Epithelial cell of esophagus (primary cell): ENCODE results near the gene OR10V1.
"Not testable (repeated sequence)": the region's sequence is repeated elsewhere in the genome, so short reads cannot be mapped to it uniquely, and the experiment has no call there.

ENCODE experiments used
- DNase-seq: peaks from one replicate; pipeline ENCODE4 v3.0.0; 2010; ENCODE audit warnings: low read depth
- H3K4me3 ChIP-seq: 2 replicates; pipeline ENCODE4 v1.5.1; 2011; ENCODE audit warnings: mild to moderate bottlenecking, low read length, control low read depth
- TF ChIP-seq, protein P1 (sequence below): IDR thresholded peaks from 2 replicates; pipeline ENCODE4 v1.5.1; 2011; ENCODE audit warnings: low read depth, mild to moderate bottlenecking, low read length, control low read depth, inconsistent platforms; ENCODE audit not compliant: insufficient read depth; ENCODE audit errors: missing control alignments

The OR10V1 gene

DNA sequence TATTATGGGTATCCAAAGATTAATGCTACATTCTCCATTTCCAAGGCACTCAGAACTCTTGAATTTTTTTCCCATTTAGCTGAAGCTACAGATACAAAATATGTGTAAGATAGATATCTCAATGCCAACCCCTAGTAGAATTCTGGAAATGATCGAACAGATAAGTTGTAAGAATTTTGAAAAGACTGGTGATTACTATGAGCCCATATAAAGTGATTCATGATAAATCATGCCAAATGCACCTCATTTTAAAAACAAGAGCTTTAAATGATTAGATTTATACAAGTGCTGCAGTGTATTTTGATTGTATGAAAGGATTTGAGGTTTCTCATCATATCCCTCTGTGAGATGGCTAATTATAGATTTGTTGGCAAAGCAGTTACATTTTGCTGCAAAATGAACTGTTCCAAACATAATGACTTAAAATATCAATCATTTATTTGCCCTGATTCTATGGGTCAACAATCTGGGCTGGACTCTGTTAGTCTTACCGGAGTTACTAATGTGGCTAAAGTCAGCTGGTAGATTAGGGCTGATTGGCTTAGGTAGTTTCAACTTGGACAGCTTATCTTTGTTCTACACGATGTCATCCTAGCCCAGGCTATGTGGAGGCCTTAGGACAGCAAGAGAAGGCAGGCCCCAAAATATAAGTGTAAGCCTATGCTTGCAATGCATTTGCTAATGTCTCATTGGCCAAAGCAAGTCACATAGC is 3.4 kb downstream of the OR10V1 start:
- DNase-seq = no peak
- TF ChIP-seq, protein P1, sequence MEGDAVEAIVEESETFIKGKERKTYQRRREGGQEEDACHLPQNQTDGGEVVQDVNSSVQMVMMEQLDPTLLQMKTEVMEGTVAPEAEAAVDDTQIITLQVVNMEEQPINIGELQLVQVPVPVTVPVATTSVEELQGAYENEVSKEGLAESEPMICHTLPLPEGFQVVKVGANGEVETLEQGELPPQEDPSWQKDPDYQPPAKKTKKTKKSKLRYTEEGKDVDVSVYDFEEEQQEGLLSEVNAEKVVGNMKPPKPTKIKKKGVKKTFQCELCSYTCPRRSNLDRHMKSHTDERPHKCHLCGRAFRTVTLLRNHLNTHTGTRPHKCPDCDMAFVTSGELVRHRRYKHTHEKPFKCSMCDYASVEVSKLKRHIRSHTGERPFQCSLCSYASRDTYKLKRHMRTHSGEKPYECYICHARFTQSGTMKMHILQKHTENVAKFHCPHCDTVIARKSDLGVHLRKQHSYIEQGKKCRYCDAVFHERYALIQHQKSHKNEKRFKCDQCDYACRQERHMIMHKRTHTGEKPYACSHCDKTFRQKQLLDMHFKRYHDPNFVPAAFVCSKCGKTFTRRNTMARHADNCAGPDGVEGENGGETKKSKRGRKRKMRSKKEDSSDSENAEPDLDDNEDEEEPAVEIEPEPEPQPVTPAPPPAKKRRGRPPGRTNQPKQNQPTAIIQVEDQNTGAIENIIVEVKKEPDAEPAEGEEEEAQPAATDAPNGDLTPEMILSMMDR = no peak
- no peak overlapping the region for H3K4me3 ChIP-seq

DNA sequence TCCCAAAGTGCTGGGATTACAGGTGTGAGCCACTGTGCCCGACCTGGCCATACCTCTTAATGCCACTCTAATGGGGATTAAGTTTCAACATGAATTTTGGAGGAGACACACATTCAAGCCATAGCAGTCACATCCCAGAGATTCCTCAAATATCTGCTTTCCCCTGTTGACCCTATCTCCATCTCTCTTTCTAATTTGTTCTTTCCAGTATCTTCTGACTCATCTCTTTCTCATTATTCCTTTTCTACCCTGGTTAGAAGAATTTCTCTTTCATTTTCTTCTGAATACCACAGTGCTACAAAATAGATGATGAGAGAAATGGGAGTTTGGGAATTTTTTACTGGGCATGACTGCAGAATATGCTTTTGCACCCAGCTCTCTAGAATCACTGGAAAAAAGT is 5.1 kb downstream of the OR10V1 start:
- H3K4me3 ChIP-seq = no peak overlapping the region
- no peak for DNase-seq
- TF ChIP-seq, protein P1 = no peak

DNA sequence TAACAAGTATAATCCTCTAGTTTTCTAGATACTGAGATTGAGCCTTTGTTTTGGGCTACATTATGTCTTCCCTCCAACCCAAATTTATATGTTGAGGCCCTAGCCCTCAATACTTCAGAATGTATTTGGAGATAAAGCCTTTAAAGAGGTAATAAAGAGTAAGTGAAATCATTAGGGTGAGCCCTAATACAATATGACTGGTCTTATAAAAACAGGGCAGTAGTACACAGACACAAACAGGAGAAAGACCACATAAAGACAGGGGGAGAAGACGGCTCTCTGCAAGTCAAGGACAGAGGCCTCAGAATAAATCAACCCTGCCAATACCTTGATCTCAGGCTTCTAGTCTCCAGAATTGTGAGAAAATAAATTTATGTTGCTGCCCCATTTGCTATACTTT is 6.3 kb downstream of the OR10V1 start:
- no peak for DNase-seq
- TF ChIP-seq, protein P1 = no peak

DNA sequence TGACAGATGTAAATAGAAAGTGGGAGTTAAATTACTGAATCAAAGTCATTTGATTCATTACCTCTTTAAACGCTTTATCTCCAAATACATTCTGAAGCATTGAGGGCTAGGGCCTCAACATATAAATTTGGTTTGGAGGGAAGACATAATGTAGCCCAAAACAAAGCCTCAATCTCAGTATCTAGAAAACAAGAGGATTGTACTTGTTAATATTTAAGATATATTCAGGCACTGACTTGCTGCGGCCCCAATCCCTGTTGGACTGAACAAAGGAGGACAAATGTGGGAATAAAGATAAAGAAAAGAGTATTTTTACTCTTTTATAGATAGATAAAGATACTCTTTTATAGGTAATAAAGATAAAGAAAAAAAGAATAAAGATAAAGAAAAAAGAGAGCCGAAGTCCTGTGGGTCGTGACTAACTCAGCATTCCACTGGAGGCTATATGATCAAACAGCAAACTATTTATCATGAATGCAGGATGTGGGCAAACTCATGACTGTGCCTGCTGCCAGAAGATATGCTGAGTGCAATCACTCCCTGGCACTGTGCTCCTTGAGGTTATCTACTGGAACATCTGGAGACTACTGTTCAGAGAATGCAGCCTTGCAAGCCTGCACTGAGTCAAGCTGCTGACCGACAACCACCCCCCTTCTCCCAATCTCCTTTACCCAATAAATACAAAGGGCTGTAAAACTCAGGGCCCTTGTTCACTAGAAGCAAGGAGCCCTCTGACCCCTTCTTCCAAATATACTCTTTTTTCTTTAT is 6.9 kb downstream of the OR10V1 start:
- no peak overlapping the region for H3K4me3 ChIP-seq
- peak; percentile 95 for DNase-seq
- TF ChIP-seq, protein P1 = no peak

More for the DNA sequence above, 6.3 kb downstream of the OR10V1 start:
- H3K4me3 ChIP-seq = no peak overlapping the region

DNA sequence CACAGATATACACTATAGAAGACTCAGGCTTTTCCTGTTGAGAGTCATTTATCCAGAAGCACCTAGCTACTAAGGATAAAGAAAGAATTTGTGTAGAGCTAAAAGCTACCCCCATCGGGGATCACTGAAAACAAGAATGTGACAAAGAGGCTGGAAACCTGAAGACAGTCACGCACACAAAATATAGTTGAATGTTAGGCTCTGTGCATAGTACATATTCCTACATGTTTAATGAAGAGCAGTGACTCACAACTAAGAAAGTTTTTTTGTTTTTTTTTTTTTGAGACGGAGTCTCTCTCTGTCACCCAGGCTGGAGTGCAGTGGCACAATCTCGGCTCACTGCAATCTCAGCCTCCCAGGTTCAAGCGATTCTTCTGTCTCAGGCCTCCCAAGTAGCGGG is 8.4 kb downstream of the OR10V1 start:
- TF ChIP-seq, protein P1 = no peak

DNA sequence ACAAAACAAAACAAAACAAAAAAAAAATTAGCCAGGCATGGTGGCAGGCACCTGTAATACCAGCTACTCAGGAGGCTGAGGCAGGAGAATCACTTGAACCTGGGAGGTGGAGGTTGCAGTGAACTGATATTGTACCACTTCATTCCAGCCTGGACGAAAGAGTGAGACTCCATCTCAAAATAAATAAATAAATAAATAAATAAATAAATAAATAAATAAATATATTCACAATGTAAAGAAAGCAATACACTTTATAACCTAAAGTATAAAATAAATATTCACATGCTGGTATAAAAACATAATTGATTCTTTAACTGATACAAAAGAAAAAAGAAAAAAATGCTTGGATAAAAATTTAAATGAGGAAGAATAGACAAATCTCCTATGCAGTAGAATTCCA is 10.1 kb downstream of the OR10V1 start:
- H3K4me3 ChIP-seq, DNase-seq: not testable (repeated sequence)

More for the DNA sequence above, 8.4 kb downstream of the OR10V1 start:
- no peak overlapping the region for H3K4me3 ChIP-seq
- peak; percentile 61 for DNase-seq

DNA sequence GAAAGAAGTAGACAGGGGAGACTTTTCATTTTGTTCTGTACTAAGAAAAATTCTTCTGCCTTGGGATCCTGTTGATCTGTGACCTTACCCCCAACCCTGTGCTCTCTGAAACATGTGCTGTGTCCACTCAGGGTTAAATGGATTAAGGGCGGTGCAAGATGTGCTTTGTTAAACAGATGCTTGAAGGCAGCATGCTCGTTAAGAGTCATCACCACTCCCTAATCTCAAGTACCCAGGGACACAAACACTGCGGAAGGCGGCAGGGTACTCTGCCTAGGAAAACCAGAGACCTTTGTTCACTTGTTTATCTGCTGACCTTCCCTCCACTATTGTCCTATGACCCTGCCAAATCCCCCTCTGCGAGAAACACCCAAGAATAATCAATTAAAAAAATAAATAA is 13.5 kb downstream of the OR10V1 start:
- not testable (repeated sequence) for H3K4me3 ChIP-seq, DNase-seq

DNA sequence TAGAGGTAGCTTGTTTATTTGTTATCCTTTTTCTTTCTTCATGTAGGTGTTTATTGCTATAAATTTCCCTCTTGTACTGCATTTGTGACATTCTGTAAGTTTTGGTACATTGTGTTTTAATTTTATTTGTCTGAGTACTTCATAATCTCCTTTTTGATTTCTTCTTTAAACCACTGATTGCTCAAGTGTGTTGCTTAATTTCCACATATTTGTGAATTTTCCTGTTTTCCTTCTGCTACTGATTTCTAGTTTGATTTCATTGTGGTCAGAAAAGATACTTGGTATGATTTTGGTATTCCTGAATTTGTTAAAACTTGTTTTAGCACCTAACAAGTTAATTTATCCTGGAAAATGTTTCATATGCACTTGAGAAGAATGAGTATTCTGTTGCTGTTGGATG is 15.1 kb downstream of the OR10V1 start:
- TF ChIP-seq, protein P1 = no peak
- no peak overlapping the region for H3K4me3 ChIP-seq
- no peak for DNase-seq
